HUES48 (cell line): ENCODE measurements around the gene ZMYM4.
"Not testable (repeated sequence)": the region's sequence is repeated elsewhere in the genome, so short reads cannot be mapped to it uniquely, and the experiment has no call there.

Experiments used
- H3K27ac ChIP-seq: one replicate; pipeline ENCODE4 v1.7.0; 2013; ENCODE audit warnings: low read depth, low read length, inconsistent platforms
- H3K27me3 ChIP-seq: 2 replicates; pipeline ENCODE4 v1.6.1; 2013; ENCODE audit warnings: mild to moderate bottlenecking, low read length; ENCODE audit not compliant: control insufficient read depth, insufficient read depth
- H3K36me3 ChIP-seq: 2 replicates; pipeline ENCODE4 v1.6.1; 2013; ENCODE audit warnings: low read length; ENCODE audit not compliant: control insufficient read depth, insufficient read depth
- H3K4me1 ChIP-seq: 2 replicates; pipeline ENCODE4 v1.6.1; 2013; ENCODE audit warnings: mild to moderate bottlenecking, low read length; ENCODE audit not compliant: control insufficient read depth, insufficient read depth
- H3K4me3 ChIP-seq: 2 replicates; pipeline ENCODE4 v1.5.1; 2013; ENCODE audit warnings: mild to moderate bottlenecking, low read depth, low read length
- H3K9ac ChIP-seq: 2 replicates; pipeline ENCODE4 v1.6.1; 2013; ENCODE audit warnings: mild to moderate bottlenecking, low read depth, low read length, moderate library complexity
- H3K9me3 ChIP-seq: 2 replicates; pipeline ENCODE4 v1.6.1; 2013; ENCODE audit warnings: low read length; ENCODE audit not compliant: control insufficient read depth, insufficient read depth

The ZMYM4 gene

GRCh38 chr1:35371506-35371905 lies 103.0 kb downstream of the ZMYM4 start:
- Histone ChIP-seq H3K9me3 (no peaks in the 10 kb centered on the region), H3K27me3 (no peaks in the 10 kb centered on the region), H3K36me3 (peaks cover 23% of the 10 kb centered on the region; the same call in 1 of the 2 replicates), H3K4me3 (no peak overlapping the region), H3K27ac (no peak overlapping the region), H3K9ac (no peak overlapping the region), H3K4me1 (no peaks in the 10 kb centered on the region)

DNA sequence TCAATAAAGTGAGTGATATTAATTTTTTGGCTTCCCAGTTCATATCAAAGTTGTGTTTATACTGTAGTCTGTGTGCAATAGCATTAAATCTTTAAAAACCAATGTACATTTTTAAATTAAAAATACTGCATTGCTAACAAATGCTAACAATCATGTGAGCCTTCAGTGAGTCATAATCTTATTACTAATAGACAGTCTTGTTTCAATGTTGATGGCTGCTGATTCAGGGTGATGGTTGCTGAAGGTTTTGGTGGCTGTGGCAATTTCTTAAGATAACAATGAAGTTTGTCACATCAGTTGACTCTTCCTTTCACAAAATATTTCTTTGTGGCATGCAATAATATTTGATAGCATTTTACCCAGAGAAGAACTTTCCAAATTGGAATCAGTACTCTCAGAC lies 109.0 kb downstream of the ZMYM4 start:
- Histone ChIP-seq H3K27me3 (no peaks in the 10 kb centered on the region), H3K9ac (no peak overlapping the region), H3K4me1 (no peaks in the 10 kb centered on the region), H3K27ac (no peak overlapping the region), H3K4me3 (no peak overlapping the region), H3K9me3 (no peaks in the 10 kb centered on the region), H3K36me3 (peaks cover 18% of the 10 kb centered on the region)

DNA sequence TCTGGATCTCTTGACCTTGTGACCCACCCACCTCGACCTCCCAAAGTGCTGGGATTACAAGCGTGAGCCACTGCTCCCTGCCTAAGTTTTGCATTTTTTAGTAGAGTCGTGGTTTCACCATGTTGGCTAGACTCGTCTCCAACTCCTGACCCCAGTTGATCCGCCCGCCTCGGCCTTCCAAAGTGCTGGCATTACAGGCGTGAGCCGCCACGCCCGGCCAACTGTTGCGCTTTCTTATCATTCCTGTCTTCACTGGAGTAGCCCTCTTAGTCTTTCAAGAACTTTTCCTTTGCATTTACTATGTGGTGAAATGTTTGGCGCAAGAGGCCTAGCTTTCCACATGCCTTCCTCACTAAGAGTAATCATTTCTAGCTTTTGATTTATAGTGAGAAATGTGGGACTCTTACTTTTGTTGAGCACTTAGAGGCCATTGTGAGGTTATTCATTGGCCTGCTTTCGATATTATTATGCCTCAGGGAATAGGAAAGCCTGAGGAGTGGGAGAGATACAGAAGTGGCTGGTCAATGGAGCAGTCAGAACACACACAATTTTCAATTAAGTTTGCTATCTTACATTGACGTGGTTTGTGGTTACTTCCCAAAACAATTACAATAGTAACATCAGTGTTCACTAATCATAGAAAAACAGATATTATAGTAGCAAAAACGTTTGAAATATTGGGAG lies 111.0 kb downstream of the ZMYM4 start:
- Histone ChIP-seq H3K9ac (no peak overlapping the region), H3K4me3 (no peak overlapping the region), H3K27me3 (no peaks in the 10 kb centered on the region), H3K27ac (no peak overlapping the region), H3K4me1 (no peaks in the 10 kb centered on the region), H3K9me3 (no peaks in the 10 kb centered on the region), H3K36me3 (peaks cover 22% of the 10 kb centered on the region)

DNA sequence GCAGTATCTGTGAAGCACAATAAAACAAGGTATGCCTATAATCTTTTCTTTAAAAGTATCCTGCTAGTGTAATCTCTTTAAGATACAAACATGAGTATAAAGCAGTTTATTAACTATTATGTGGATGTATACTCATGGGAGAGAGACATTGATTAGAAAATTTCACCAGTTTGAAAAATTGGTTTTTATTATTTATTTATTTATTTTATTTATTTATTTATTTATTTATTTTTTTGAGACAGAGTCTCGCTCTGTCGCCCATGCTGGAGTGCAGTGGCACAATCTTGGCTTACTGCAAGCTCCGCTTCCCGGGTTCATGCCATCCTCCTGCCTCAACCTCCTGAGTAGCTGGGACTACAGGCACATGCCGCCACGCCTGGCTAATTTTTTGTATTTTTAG lies 111.6 kb downstream of the ZMYM4 start:
- not testable (repeated sequence) for H3K4me3 ChIP-seq

GRCh38 chr1:35382107-35382506 lies 113.6 kb downstream of the ZMYM4 start:
- peaks cover 4% of the 10 kb centered on the region; the same call in 1 of the 2 replicates for H3K4me1 ChIP-seq
- no peak overlapping the region for H3K9ac ChIP-seq
- no peak overlapping the region for H3K4me3 ChIP-seq
- H3K9me3 ChIP-seq, result no peaks in the 10 kb centered on the region
- peaks cover 24% of the 10 kb centered on the region for H3K36me3 ChIP-seq
- H3K27ac ChIP-seq, result no peak overlapping the region
- H3K27me3 ChIP-seq, result no peaks in the 10 kb centered on the region

More for the DNA sequence above, 111.6 kb downstream of the ZMYM4 start:
- H3K27me3 ChIP-seq, H3K27ac ChIP-seq, H3K9ac ChIP-seq, H3K4me1 ChIP-seq, H3K9me3 ChIP-seq: not testable (repeated sequence)
- peaks cover 21% of the 10 kb centered on the region for H3K36me3 ChIP-seq

DNA sequence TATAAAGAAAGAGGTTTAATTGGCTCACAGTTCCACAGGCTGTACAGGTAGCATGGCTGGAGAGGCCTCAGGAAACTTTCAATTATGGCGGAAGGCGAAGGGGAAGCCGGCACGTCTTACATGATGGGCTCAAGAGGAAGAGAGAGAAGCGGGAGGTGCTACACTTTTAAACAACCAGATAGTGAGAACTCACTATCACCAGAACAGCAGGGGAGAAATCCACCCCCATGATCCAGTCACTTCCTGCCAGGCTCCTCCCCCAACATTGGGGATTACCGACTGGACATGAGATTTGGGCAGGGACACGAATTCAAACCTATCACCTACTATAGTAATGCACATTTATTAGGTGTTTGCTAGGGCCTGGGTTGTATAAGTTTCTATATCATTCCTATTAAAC lies 117.8 kb downstream of the ZMYM4 start:
- Histone ChIP-seq H3K4me3 (no peak overlapping the region), H3K9ac (no peak overlapping the region), H3K36me3 (peaks cover 35% of the 10 kb centered on the region), H3K9me3 (no peaks in the 10 kb centered on the region), H3K27me3 (no peaks in the 10 kb centered on the region), H3K27ac (peak overlapping the region; percentile 35), H3K4me1 (peaks cover 19% of the 10 kb centered on the region)

- H3K9ac ChIP-seq, result no peak overlapping the region
- no peaks in the 10 kb centered on the region for H3K9me3 ChIP-seq
- no peak overlapping the region for H3K27ac ChIP-seq
- H3K4me1 ChIP-seq, result peaks cover 23% of the 10 kb centered on the region
- no peaks in the 10 kb centered on the region for H3K27me3 ChIP-seq
- H3K36me3 ChIP-seq, result peaks cover 32% of the 10 kb centered on the region
- no peak overlapping the region for H3K4me3 ChIP-seq
Observed at GRCh38 chr1:35386959-35387358, 118.5 kb downstream of the ZMYM4 start.

- Histone ChIP-seq H3K9me3 (no peaks in the 10 kb centered on the region), H3K36me3 (peaks cover 62% of the 10 kb centered on the region), H3K27me3 (no peaks in the 10 kb centered on the region), H3K9ac (peak overlapping the region; percentile 56), H3K4me1 (peaks cover 47% of the 10 kb centered on the region), H3K27ac (peak overlapping the region; percentile 92), H3K4me3 (peak overlapping the region; percentile 15; the same call in 1 of the 2 replicates)
Observed at GRCh38 chr1:35390600-35391494, 122.3 kb downstream of the ZMYM4 start.

- Histone ChIP-seq H3K4me1 (peaks cover 44% of the 10 kb centered on the region), H3K36me3 (peaks cover 70% of the 10 kb centered on the region), H3K27ac (no peak overlapping the region), H3K27me3 (no peaks in the 10 kb centered on the region), H3K9ac (no peak overlapping the region), H3K9me3 (no peaks in the 10 kb centered on the region), H3K4me3 (no peak overlapping the region)
Observed at GRCh38 chr1:35394386-35394785, 125.9 kb downstream of the ZMYM4 start.

DNA sequence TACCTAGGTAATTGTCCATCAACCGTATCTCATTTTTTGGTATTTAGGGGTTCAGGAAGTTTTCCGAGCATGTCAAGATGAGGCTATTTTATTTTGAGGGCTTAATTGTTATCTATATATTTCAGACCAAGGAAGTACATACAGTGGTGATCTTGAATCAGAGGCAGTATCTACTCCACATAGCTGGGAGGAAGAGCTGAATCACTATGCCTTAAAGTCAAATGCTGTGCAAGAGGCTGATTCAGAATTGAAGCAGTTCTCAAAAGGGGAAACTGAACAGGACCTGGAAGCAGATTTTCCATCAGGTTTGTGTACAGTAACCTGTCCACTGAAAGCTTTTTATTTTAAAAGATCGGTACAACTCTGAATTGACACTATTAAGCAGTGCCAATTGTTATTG lies 130.2 kb downstream of the ZMYM4 start:
- Histone ChIP-seq H3K9me3 (no peaks in the 10 kb centered on the region), H3K27me3 (no peaks in the 10 kb centered on the region), H3K4me1 (peaks cover 7% of the 10 kb centered on the region), H3K4me3 (no peak overlapping the region), H3K9ac (no peak overlapping the region), H3K27ac (no peak overlapping the region), H3K36me3 (peaks cover 89% of the 10 kb centered on the region)

GRCh38 chr1:35401049-35401448 lies 132.5 kb downstream of the ZMYM4 start:
- H3K36me3 ChIP-seq, result peaks cover 87% of the 10 kb centered on the region
- no peak overlapping the region for H3K9ac ChIP-seq
- H3K9me3 ChIP-seq, result no peaks in the 10 kb centered on the region
- H3K27me3 ChIP-seq, result no peaks in the 10 kb centered on the region
- H3K4me3 ChIP-seq, result no peak overlapping the region
- H3K27ac ChIP-seq, result no peak overlapping the region
- H3K4me1 ChIP-seq, result peaks cover 6% of the 10 kb centered on the region; the same call in 1 of the 2 replicates
